Measurements from ENCODE around the gene ATXN10. TPM values are rescaled to one million over a fixed set of nuclear protein-coding genes. Genes with fewer than 3 reads are reported as not detected.

ATXN10 gene
- total and polyA plus RNA-seq, 2 donors (not counting 1 experiment from before 2014, with no cell fraction given): 52.3 to 95.5 TPM

- CTCF ChIA-PET: no interaction called here
- POLR2A ChIA-PET: no interaction called here
- no peak for DNase-seq
These were observed 35.0 kb upstream of the ATXN10 start for GRCh38 chr22:45636683-45637082.

GRCh38 chr22:45638197-45638596 is 33.4 kb upstream of the ATXN10 start:
- ATAC-seq (ENCODE audit: low read depth) (no peak), DNase-seq (no peak)
- Mint-ChIP-seq H3K4me1 (peaks cover 3% of the 10 kb centered on the region), H3K9me3 (ENCODE audit: insufficient read depth) (no peaks in the 10 kb centered on the region), H3K27ac (no peak overlapping the region), H3K4me3 (no peak overlapping the region), H3K27me3 (peaks cover 52% of the 10 kb centered on the region)
- WGBS (ENCODE audit: insufficient coverage): no CpG with 5 or more reads among the region's 3 CpGs
- Histone ChIP-seq H3K27me3 (replicated peaks in 1 of 4; ENCODE audit: control extremely low read depth in 1 of 4, control insufficient read depth in 3 of 4, insufficient read depth in 4 of 4, low read length in 3 of 4) (peaks cover 0 to 35% (median 7%) of the 10 kb centered on the region in 4 experiments), H3K4me1 (ENCODE audit: control insufficient read depth in 2 of 2, insufficient read depth in 2 of 2, low read length in 2 of 2) (peaks cover 0 to 4% of the 10 kb centered on the region in 2 donors), H4K20me1 (ENCODE audit: control insufficient read depth, insufficient read depth, low read length, poor library complexity, severe bottlenecking) (no peaks in the 10 kb centered on the region), H3K9me3 (ENCODE audit: control extremely low read depth in 1 of 3, control insufficient read depth in 2 of 3, insufficient read depth in 1 of 3, low read length in 2 of 3) (no peaks in the 10 kb centered on the region), H3K27ac (ENCODE audit: low read length in 2 of 2) (no peak overlapping the region), H3K36me3 (replicated peaks in 1 of 2; ENCODE audit: control extremely low read depth in 1 of 2, control insufficient read depth in 1 of 2, extremely low read depth in 1 of 2, insufficient read depth in 2 of 2, low read length in 1 of 2) (no peaks in the 10 kb centered on the region), H2AFZ (ENCODE audit: insufficient read depth, low read depth, low read length, poor library complexity, severe bottlenecking) (no peak overlapping the region), H3K79me2 (ENCODE audit: control insufficient read depth, insufficient read depth, low read length) (no peaks in the 10 kb centered on the region), H3K4me3 (ENCODE audit: control extremely low read depth in 1 of 5, extremely low read depth in 1 of 5, insufficient read depth in 1 of 5, low read depth in 2 of 5, low read length in 4 of 5) (no peak overlapping the region), H3K4me2 (replicated peaks; ENCODE audit: low read depth, low read length, poor library complexity, severe bottlenecking) (no peak overlapping the region), H3K9ac (ENCODE audit: low read length) (no peak overlapping the region)
- no peak for TF ChIP-seq EZH2 (IDR thresholded peaks at IDR 0.05; ENCODE audit: borderline replicate concordance, insufficient read depth, low read depth, low read length, poor library complexity, severe bottlenecking)
- TF ChIP-seq CTCF (IDR thresholded peaks at IDR 0.05): no peak
- ChIA-PET CTCF (interaction anchor here (1.2 kb wide), 1 partner anchor 23 kb away, joined by 3 read pairs; no protein-coding TSS in a partner anchor), POLR2A (interaction anchor here (0.6 kb wide), 1 partner anchor 206 kb away, joined by 3 read pairs; no protein-coding TSS in a partner anchor)
- intact Hi-C loops (cut with micrococcal nuclease): no loop called here

More at GRCh38 chr22:45636683-45637082, 35.0 kb upstream of the ATXN10 start:
- Histone ChIP-seq H3K4me2 (replicated peaks; ENCODE audit: low read depth, low read length, poor library complexity, severe bottlenecking) (no peak overlapping the region), H3K79me2 (ENCODE audit: control insufficient read depth, insufficient read depth, low read length) (no peaks in the 10 kb centered on the region), H3K36me3 (replicated peaks in 1 of 2; ENCODE audit: control extremely low read depth in 1 of 2, control insufficient read depth in 1 of 2, extremely low read depth in 1 of 2, insufficient read depth in 2 of 2, low read length in 1 of 2) (no peaks in the 10 kb centered on the region), H3K27ac (ENCODE audit: low read length in 2 of 2) (no peak overlapping the region), H3K9ac (ENCODE audit: low read length) (no peak overlapping the region), H2AFZ (ENCODE audit: insufficient read depth, low read depth, low read length, poor library complexity, severe bottlenecking) (no peak overlapping the region), H3K27me3 (replicated peaks in 1 of 4; ENCODE audit: control extremely low read depth in 1 of 4, control insufficient read depth in 3 of 4, insufficient read depth in 4 of 4, low read length in 3 of 4) (peaks cover 0 to 45% (median 9%) of the 10 kb centered on the region in 4 experiments), H3K4me3 (ENCODE audit: control extremely low read depth in 1 of 5, extremely low read depth in 1 of 5, insufficient read depth in 1 of 5, low read depth in 2 of 5, low read length in 4 of 5) (no peak overlapping the region), H3K4me1 (ENCODE audit: control insufficient read depth in 2 of 2, insufficient read depth in 2 of 2, low read length in 2 of 2) (peaks cover 0 to 4% of the 10 kb centered on the region in 2 donors), H3K9me3 (ENCODE audit: control extremely low read depth in 1 of 3, control insufficient read depth in 2 of 3, insufficient read depth in 1 of 3, low read length in 2 of 3) (no peaks in the 10 kb centered on the region), H4K20me1 (ENCODE audit: control insufficient read depth, insufficient read depth, low read length, poor library complexity, severe bottlenecking) (no peaks in the 10 kb centered on the region)
- H3K9me3 Mint-ChIP-seq (ENCODE audit: insufficient read depth): no peaks in the 10 kb centered on the region
- intact Hi-C loops (cut with micrococcal nuclease): no loop called here
- H3K27ac Mint-ChIP-seq: no peak overlapping the region
- H3K4me3 Mint-ChIP-seq: no peak overlapping the region
- no peak for ATAC-seq (ENCODE audit: low read depth)
- 87% methylated on average over 4 of the region's 7 CpGs for WGBS (ENCODE audit: insufficient coverage)
- H3K27me3 Mint-ChIP-seq: peaks cover 56% of the 10 kb centered on the region
- no peak for TF ChIP-seq CTCF (IDR thresholded peaks at IDR 0.05)
- no peak for TF ChIP-seq EZH2 (IDR thresholded peaks at IDR 0.05; ENCODE audit: borderline replicate concordance, insufficient read depth, low read depth, low read length, poor library complexity, severe bottlenecking)
- peaks cover 3% of the 10 kb centered on the region for H3K4me1 Mint-ChIP-seq
